NB4 (cell line): Measurements from ENCODE around the gene PIK3CD.

Source experiments
- DNase-seq: peaks from one replicate; pipeline ENCODE4 v3.0.0; 2010; ENCODE audit warnings: low read depth
- H3K4me3 ChIP-seq: one replicate; pipeline ENCODE4 v1.5.1; 2011; ENCODE audit warnings: mild to moderate bottlenecking, low read depth, low read length, moderate library complexity
- CTCF ChIP-seq: IDR thresholded peaks from one replicate; pipeline ENCODE4 v1.5.1; 2012; ENCODE audit warnings: low read depth, low read length
- MAX ChIP-seq: IDR thresholded peaks from 2 replicates; pipeline ENCODE4 v1.6.1; 2011; ENCODE audit warnings: low read depth, low read length
- MYC ChIP-seq: IDR thresholded peaks from 2 replicates; pipeline ENCODE4 v1.6.1; 2011; ENCODE audit warnings: low read depth, low read length
- POLR2A ChIP-seq: IDR thresholded peaks from 2 replicates; pipeline ENCODE4 v1.6.1; 2011; ENCODE audit warnings: mild to moderate bottlenecking; ENCODE audit not compliant: insufficient read length; ENCODE audit errors: extremely low read depth

The PIK3CD gene

GRCh38 chr1:9639227-9639626, 12.3 kb upstream of the PIK3CD start:
- DNase-seq: no peak
- TF ChIP-seq POLR2A: no peak
- TF ChIP-seq CTCF: no peak
- no peak overlapping the region for H3K4me3 ChIP-seq

- H3K4me3 ChIP-seq: peak overlapping the region; percentile 33
- DNase-seq: peak; percentile 83
- TF ChIP-seq MYC (no peak), CTCF (no peak), POLR2A (no peak), MAX (no peak)
Observed at GRCh38 chr1:9643351-9644256, 7.9 kb upstream of the PIK3CD start.

GRCh38 chr1:9646037-9646436, 5.5 kb upstream of the PIK3CD start:
- DNase-seq: no peak
- no peak for TF ChIP-seq CTCF
- TF ChIP-seq MAX: no peak
- no peak for TF ChIP-seq POLR2A
- no peak for TF ChIP-seq MYC
- H3K4me3 ChIP-seq: no peak overlapping the region

- DNase-seq: peak; percentile 1
- no peak overlapping the region for H3K4me3 ChIP-seq
- TF ChIP-seq MAX: no peak
- no peak for TF ChIP-seq MYC
- TF ChIP-seq POLR2A: no peak
- TF ChIP-seq CTCF: no peak
Observed at GRCh38 chr1:9648171-9648570, 3.4 kb upstream of the PIK3CD start.

- no peak overlapping the region for H3K4me3 ChIP-seq
- peak; percentile 1 for DNase-seq
- TF ChIP-seq MYC (no peak), CTCF (no peak), POLR2A (no peak), MAX (no peak)
Observed at GRCh38 chr1:9649769-9650168, 1.8 kb upstream of the PIK3CD start.
